Motor neuron (in vitro differentiated cells): ENCODE data around the gene CBX5. TPM values are rescaled to one million over a fixed set of nuclear protein-coding genes. Genes with fewer than 3 reads are reported as not detected.

ENCODE experiments used
- ATAC-seq, 8 experiments: fragments of 200-7000 bp; cut with Tn5 transposase; replicated peaks in 6 of 8; 2 replicates each; pipeline ENCODE4 v1.8.0; 2021; ENCODE audit warnings: mild to moderate bottlenecking in 8 of 8, moderate library complexity in 8 of 8
- H3K27ac ChIP-seq, 2 donors: fragments of 250-450 bp; sonication (Bioruptor Pico); 2 replicates each; pipeline ENCODE4 v1.9.0; 2021; ENCODE audit warnings: antibody characterized with exemption in 2 of 2, mild to moderate bottlenecking in 2 of 2, moderate library complexity in 1 of 2
- H3K4me1 ChIP-seq, 2 donors: fragments of 250-450 bp; sonication (Bioruptor Pico); replicated peaks in 1 of 2; 2 replicates each; pipeline ENCODE4 v1.6.1; 2021; ENCODE audit warnings: antibody characterized with exemption in 2 of 2, mild to moderate bottlenecking in 2 of 2, moderate library complexity in 1 of 2
- H3K4me3 ChIP-seq, 5 donors: fragments of 250-450 bp; sonication (Bioruptor Pico); 2 replicates each; pipeline ENCODE4 v1.9.0; 2021; ENCODE audit warnings: antibody characterized with exemption in 5 of 5, mild to moderate bottlenecking in 5 of 5, moderate library complexity in 4 of 5
- WGBS, 10 experiments: fragments of 450-650 bp; shearing (Covaris generic); methylation state at CpG; one replicate each; pipeline ENCODE4 v1.0.0; 2022; 5-methylcytosine and 5-hydroxymethylcytosine counted together
- in situ Hi-C, 9 experiments: fragments of 400-800 bp; cut with MboI; loops; one replicate each; pipeline ENCODE4 v1.15.0; 2021; ENCODE audit warnings: low sequenced_read_pairs in 9 of 9, low pct_unique_long_range_greater_than_20kb in 2 of 9; ENCODE audit not compliant: unreplicated experiment in 9 of 9
- total RNA-seq, 8 experiments: library from RNA; unstranded; fragments of 300-600 nt; gene quantifications; 2 replicates each; pipeline versions ENCODE4 v1.2.3 to v1.2.4, GENCODE V29; 2022

The CBX5 gene
- total RNA-seq, 8 experiments from 2014 or later: 20.8 to 172 (median 79.4) TPM

GRCh38 chr12:54184024-54184805, 95.7 kb downstream of the CBX5 start:
- in situ Hi-C loops: loop anchor here in 1 of 9 experiments (25.0 kb wide), 1 partner anchor 147 kb away; the partner anchor contains the start of genes HOXC5 and HOXC6
- Histone ChIP-seq H3K4me1 (peaks cover 11 to 15% of the 10 kb centered on the region in 2 donors), H3K27ac (no peak overlapping the region), H3K4me3 (no peak overlapping the region)
- WGBS, 10 experiments: 92 to 100% (median 100%) methylated on average over 1 to 6 of the region's 7 CpGs; no CpG with 5 or more reads in 3 of the 10 experiments
- ATAC-seq: no peak

DNA sequence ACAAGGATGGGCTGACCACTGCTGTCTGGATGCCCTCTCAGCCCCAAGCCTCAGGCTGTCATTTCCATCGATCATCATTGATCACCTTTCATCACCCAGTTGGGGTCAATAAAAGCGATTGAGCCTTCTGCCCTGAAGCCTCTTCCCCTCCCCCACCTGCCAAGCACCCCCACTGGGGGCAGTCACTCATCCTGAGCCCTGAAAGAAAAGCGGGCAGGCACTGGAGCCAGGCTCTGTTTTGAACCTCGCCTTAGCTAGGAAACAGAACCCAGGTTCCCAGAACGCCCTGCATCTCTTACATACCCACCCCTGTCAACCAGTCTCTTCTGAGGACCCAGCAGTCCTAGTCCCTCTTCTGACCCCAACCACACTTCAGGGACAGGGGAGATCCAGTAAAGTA, 96.9 kb downstream of the CBX5 start:
- ATAC-seq: no peak
- peak overlapping the region in 1 of 2 donors; percentile 50 for H3K27ac ChIP-seq
- no peak overlapping the region for H3K4me3 ChIP-seq
- 50 to 75% (median 73%) methylated on average over 1 to 4 of the region's 5 CpGs; no CpG with 5 or more reads in 7 of the 10 experiments for WGBS, 10 experiments
- in situ Hi-C loops: loop anchor here in 1 of 9 experiments (25.0 kb wide), 1 partner anchor 146 kb away; the partner anchor contains the start of genes HOXC5 and HOXC6
- peaks cover 6 to 12% of the 10 kb centered on the region in 2 donors for H3K4me1 ChIP-seq

GRCh38 chr12:54182086-54182485, 97.8 kb downstream of the CBX5 start:
- H3K4me1 ChIP-seq: peaks cover 3 to 12% of the 10 kb centered on the region in 2 donors
- no peak for ATAC-seq
- WGBS, 10 experiments: 80 to 100% (median 95%) methylated on average over 1 to 10 of the region's 11 CpGs; no CpG with 5 or more reads in 3 of the 10 experiments
- H3K27ac ChIP-seq: no peak overlapping the region
- no peak overlapping the region for H3K4me3 ChIP-seq
- in situ Hi-C loops: loop anchor here in 1 of 9 experiments (25.0 kb wide), 1 partner anchor 145 kb away; the partner anchor contains the start of genes HOXC5 and HOXC6

Other genes with a start within 250 kb of the CBX5 start
- gene HOXC5, start 247.1 kb downstream of the CBX5 start, total RNA-seq: 10 to 100 TPM in 4 of 8 experiments, 1 to 10 TPM in 4; 4.4 to 49.2 (median 10.4) TPM
- 10 to 100 TPM in 7 of 8 experiments, 1 to 10 TPM in 1; 9.5 to 73.9 (median 40.4) TPM for gene HOXC4, start 226.3 kb downstream of the CBX5 start, total RNA-seq
- 10 to 100 TPM; 22.7 to 55.9 (median 32.2) TPM for gene SMUG1, start 91.1 kb downstream of the CBX5 start, total RNA-seq
- gene HNRNPA1, start 604 bp upstream of the CBX5 start, total RNA-seq: 1,000 to 10,000 TPM in 6 of 8 experiments, 100 to 1,000 TPM in 2; 737 to 3,366 (median 1,605) TPM
- 10 to 100 TPM in 1 of 8 experiments, 1 to 10 TPM in 3, under 1 TPM in 3, not detected in 1; 0.08 to 17.8 (median 1.6) TPM for gene NFE2, start 20.9 kb upstream of the CBX5 start, total RNA-seq
- 100 to 1,000 TPM; 117 to 152 (median 133) TPM for gene COPZ1, start 45.0 kb upstream of the CBX5 start, total RNA-seq
- under 1 TPM in 7 of 8 experiments, not detected in 1; 0.14 to 0.76 (median 0.31) TPM for gene GPR84, start 84.4 kb upstream of the CBX5 start, total RNA-seq
- 1 to 10 TPM; 1.3 to 8.6 (median 3.7) TPM for gene ZNF385A, start 104.6 kb upstream of the CBX5 start, total RNA-seq
- 10 to 100 TPM in 4 of 8 experiments, 1 to 10 TPM in 2, under 1 TPM in 2; 0.22 to 64.3 (median 15.5) TPM for gene ITGA5, start 139.1 kb upstream of the CBX5 start, total RNA-seq
- gene GTSF1, start 193.5 kb upstream of the CBX5 start, total RNA-seq: under 1 TPM in 2 of 8 experiments, not detected in 6; 0.50 to 0.71 TPM
- 1 to 10 TPM in 3 of 8 experiments, under 1 TPM in 5; 0.11 to 3.3 (median 0.54) TPM for gene NCKAP1L, start 217.6 kb upstream of the CBX5 start, total RNA-seq